Common myeloid progenitor, CD34-positive (primary cell): ENCODE results near the gene PRELP.

Experiments used
- CTCF ChIA-PET: fragments of 350-600 bp; sonication (Branson Sonifier 250); formaldehyde crosslinking; loops from one replicate; lab custom pipeline; 2021; ENCODE audit warnings: antibody characterized with exemption; lab: Charles Lee
- POLR2A ChIA-PET: fragments of 350-600 bp; sonication (Branson Sonifier 250); formaldehyde crosslinking; loops from one replicate; lab custom pipeline; 2021; ENCODE audit warnings: antibody characterized with exemption; lab: Charles Lee
- DNase-seq, 3 donors: peaks; one replicate each; pipeline versions ENCODE4 v3.0.0 to v3.0.0-alpha.2; 2013
- H3K27ac ChIP-seq, 2 experiments: 1 replicate in 1 of 2; 2 replicates in 1 of 2; pipeline ENCODE4 v1.7.0; 2013; ENCODE audit warnings: inconsistent platforms in 2 of 2, low read length in 2 of 2, mild to moderate bottlenecking in 2 of 2, low read depth in 1 of 2, moderate library complexity in 1 of 2; ENCODE audit not compliant: severe bottlenecking in 2 of 2, insufficient read depth in 1 of 2, poor library complexity in 1 of 2
- H3K27me3 ChIP-seq, 5 experiments: replicated peaks in 2 of 5; 1 replicate in 3 of 5; 2 replicates in 2 of 5; pipeline versions ENCODE4 v1.6.1 to v1.7.0; 2013; ENCODE audit warnings: low read length in 4 of 5, mild to moderate bottlenecking in 2 of 5, moderate library complexity in 2 of 5, inconsistent platforms in 1 of 5; ENCODE audit not compliant: insufficient read depth in 5 of 5, control insufficient read depth in 4 of 5
- H3K36me3 ChIP-seq, 4 experiments: 1 replicate in 2 of 4; 2 replicates in 2 of 4; pipeline versions ENCODE4 v1.6.1 to v1.7.0; 2013; ENCODE audit warnings: low read length in 3 of 4, control low read depth in 1 of 4, mild to moderate bottlenecking in 1 of 4; ENCODE audit not compliant: control insufficient read depth in 4 of 4, insufficient read depth in 4 of 4
- H3K4me1 ChIP-seq, 4 experiments: 1 replicate in 3 of 4; 2 replicates in 1 of 4; pipeline versions ENCODE4 v1.6.1 to v1.7.1; 2013; ENCODE audit warnings: low read length in 3 of 4, mild to moderate bottlenecking in 3 of 4, control low read depth in 1 of 4, inconsistent platforms in 1 of 4, moderate library complexity in 1 of 4; ENCODE audit not compliant: control insufficient read depth in 4 of 4, insufficient read depth in 4 of 4; ENCODE audit errors: control extremely low read depth in 1 of 4
- H3K4me3 ChIP-seq, 7 experiments: 1 replicate in 4 of 7; 2 replicates in 3 of 7; pipeline versions ENCODE4 v1.5.1 to v1.7.0; 2013; ENCODE audit warnings: mild to moderate bottlenecking in 7 of 7, low read length in 6 of 7, moderate library complexity in 6 of 7, inconsistent platforms in 2 of 7, low read depth in 2 of 7, control low read depth in 1 of 7; ENCODE audit not compliant: insufficient read depth in 4 of 7, control insufficient read depth in 1 of 7; ENCODE audit errors: extremely low read depth in 1 of 7
- H3K9me3 ChIP-seq, 5 experiments: 1 replicate in 4 of 5; 2 replicates in 1 of 5; pipeline versions ENCODE4 v1.6.1 to v1.7.1; 2013; ENCODE audit warnings: low read length in 4 of 5, mild to moderate bottlenecking in 2 of 5, inconsistent platforms in 1 of 5, low read depth in 1 of 5, moderate library complexity in 1 of 5; ENCODE audit not compliant: control insufficient read depth in 4 of 5, insufficient read depth in 2 of 5; ENCODE audit errors: control extremely low read depth in 1 of 5
- WGBS: methylation state at CpG from one replicate; pipeline ENCODE4 v1.1.5; 2013; ENCODE audit not compliant: insufficient coverage; 5-methylcytosine and 5-hydroxymethylcytosine counted together

PRELP gene

GRCh38 chr1:203509135-203509534 lies 33.5 kb downstream of the PRELP start:
- no peaks in the 10 kb centered on the region for H3K9me3 ChIP-seq
- H3K27me3 ChIP-seq = no peaks in the 10 kb centered on the region
- no peak overlapping the region for H3K27ac ChIP-seq
- WGBS = no CpG with 5 or more reads among the region's 1 CpG
- ChIA-PET POLR2A (no interaction called here), CTCF (interaction anchor here (10.4 kb wide), 1 partner anchor 191 kb away, joined by 172 read pairs; no protein-coding TSS in a partner anchor)
- no peaks in the 10 kb centered on the region for H3K36me3 ChIP-seq
- H3K4me3 ChIP-seq = no peak overlapping the region
- no peak for DNase-seq
- H3K4me1 ChIP-seq = peaks cover 0 to 14% (median 9%) of the 10 kb centered on the region in 4 experiments

- WGBS = 94% methylated on average over 6 of the region's 6 CpGs
- ChIA-PET POLR2A (interaction anchor here (0.6 kb wide), 1 partner anchor 252 kb away, joined by 4 read pairs; no protein-coding TSS in a partner anchor), CTCF (interaction anchor here (1.0 to 10.4 kb wide), 3 partner anchors 74 to 189 kb away, joined by 3 to 172 read pairs (median 5); no protein-coding TSS in a partner anchor)
- Histone ChIP-seq H3K4me1 (peaks cover 0 to 14% (median 13%) of the 10 kb centered on the region in 4 experiments), H3K27me3 (no peaks in the 10 kb centered on the region), H3K9me3 (no peaks in the 10 kb centered on the region), H3K27ac (no peak overlapping the region), H3K4me3 (no peak overlapping the region), H3K36me3 (no peaks in the 10 kb centered on the region)
- DNase-seq = no peak
Measured at GRCh38 chr1:203511513-203511912, 35.9 kb downstream of the PRELP start.

GRCh38 chr1:203511930-203512329 lies 36.3 kb downstream of the PRELP start:
- CTCF ChIA-PET = interaction anchor here (1.0 to 10.4 kb wide), 3 partner anchors 73 to 188 kb away, joined by 3 to 172 read pairs (median 5); no protein-coding TSS in a partner anchor
- POLR2A ChIA-PET = interaction anchor here (0.6 kb wide), 1 partner anchor 252 kb away, joined by 4 read pairs; no protein-coding TSS in a partner anchor
- Histone ChIP-seq H3K27me3 (no peaks in the 10 kb centered on the region), H3K4me1 (peaks cover 0 to 14% (median 13%) of the 10 kb centered on the region in 4 experiments), H3K4me3 (no peak overlapping the region), H3K27ac (no peak overlapping the region), H3K36me3 (no peaks in the 10 kb centered on the region), H3K9me3 (no peaks in the 10 kb centered on the region)
- no peak for DNase-seq
- 100% methylated on average over 1 of the region's 4 CpGs for WGBS

- CTCF ChIA-PET = interaction anchor here (1.4 kb wide), 1 partner anchor 7 kb away, joined by 4 read pairs; no protein-coding TSS in a partner anchor
- H3K36me3 ChIP-seq = no peaks in the 10 kb centered on the region
- DNase-seq = no peak
- H3K27me3 ChIP-seq = no peaks in the 10 kb centered on the region
- H3K9me3 ChIP-seq = no peaks in the 10 kb centered on the region
- peaks cover 0 to 14% (median 13%) of the 10 kb centered on the region in 4 experiments for H3K4me1 ChIP-seq
- no peak overlapping the region for H3K4me3 ChIP-seq
- POLR2A ChIA-PET = no interaction called here
- no peak overlapping the region for H3K27ac ChIP-seq
- WGBS = 100% methylated on average over 1 of the region's 1 CpG
Measured at GRCh38 chr1:203512517-203512847, 36.9 kb downstream of the PRELP start.

- H3K9me3 ChIP-seq = no peaks in the 10 kb centered on the region
- WGBS = 65% methylated on average over 10 of the region's 10 CpGs
- H3K4me3 ChIP-seq = no peak overlapping the region
- H3K27ac ChIP-seq = no peak overlapping the region
- ChIA-PET POLR2A (no interaction called here), CTCF (interaction anchor here (1.4 to 1.8 kb wide), 2 partner anchors 8 to 9 kb away, joined by 4 read pairs; no protein-coding TSS in a partner anchor)
- H3K36me3 ChIP-seq = no peaks in the 10 kb centered on the region
- H3K4me1 ChIP-seq = peaks cover 0 to 14% (median 13%) of the 10 kb centered on the region in 4 experiments
- peak; percentile 34 to 89 (median 84) for DNase-seq
- H3K27me3 ChIP-seq = no peaks in the 10 kb centered on the region
Measured at GRCh38 chr1:203512848-203513584, 37.4 kb downstream of the PRELP start.

GRCh38 chr1:203513585-203514031 lies 38.0 kb downstream of the PRELP start:
- CTCF ChIA-PET = interaction anchor here (1.4 to 1.8 kb wide), 2 partner anchors 8 to 10 kb away, joined by 4 read pairs; no protein-coding TSS in a partner anchor
- no peaks in the 10 kb centered on the region for H3K9me3 ChIP-seq
- H3K4me1 ChIP-seq = peaks cover 0 to 14% (median 13%) of the 10 kb centered on the region in 4 experiments
- WGBS = 96% methylated on average over 4 of the region's 9 CpGs
- no peak overlapping the region for H3K27ac ChIP-seq
- POLR2A ChIA-PET = no interaction called here
- H3K4me3 ChIP-seq = no peak overlapping the region
- no peaks in the 10 kb centered on the region for H3K27me3 ChIP-seq
- DNase-seq = no peak
- no peaks in the 10 kb centered on the region for H3K36me3 ChIP-seq

GRCh38 chr1:203516184-203516583 lies 40.6 kb downstream of the PRELP start:
- 100% methylated on average over 9 of the region's 9 CpGs for WGBS
- no peaks in the 10 kb centered on the region for H3K27me3 ChIP-seq
- H3K36me3 ChIP-seq = no peaks in the 10 kb centered on the region
- ChIA-PET POLR2A (no interaction called here), CTCF (interaction anchor here (1.3 to 1.5 kb wide), 2 partner anchors 11 to 14 kb away, joined by 3 read pairs; no protein-coding TSS in a partner anchor)
- H3K27ac ChIP-seq = no peak overlapping the region
- H3K9me3 ChIP-seq = no peaks in the 10 kb centered on the region
- DNase-seq = no peak
- H3K4me3 ChIP-seq = no peak overlapping the region
- peaks cover 0 to 14% (median 13%) of the 10 kb centered on the region in 4 experiments for H3K4me1 ChIP-seq
